Measurements from ENCODE around the gene KRTAP10-6. TPM values are rescaled to one million over a fixed set of nuclear protein-coding genes. Genes with fewer than 3 reads are reported as not detected.
"Not testable (repeated sequence)": the region's sequence is repeated elsewhere in the genome, so short reads cannot be mapped to it uniquely, and the experiment has no call there.

Gene KRTAP10-6
- total RNA-seq, 5 donors from 2014 or later (not counting 1 experiment from before 2014, with no cell fraction given) = not detected

DNA sequence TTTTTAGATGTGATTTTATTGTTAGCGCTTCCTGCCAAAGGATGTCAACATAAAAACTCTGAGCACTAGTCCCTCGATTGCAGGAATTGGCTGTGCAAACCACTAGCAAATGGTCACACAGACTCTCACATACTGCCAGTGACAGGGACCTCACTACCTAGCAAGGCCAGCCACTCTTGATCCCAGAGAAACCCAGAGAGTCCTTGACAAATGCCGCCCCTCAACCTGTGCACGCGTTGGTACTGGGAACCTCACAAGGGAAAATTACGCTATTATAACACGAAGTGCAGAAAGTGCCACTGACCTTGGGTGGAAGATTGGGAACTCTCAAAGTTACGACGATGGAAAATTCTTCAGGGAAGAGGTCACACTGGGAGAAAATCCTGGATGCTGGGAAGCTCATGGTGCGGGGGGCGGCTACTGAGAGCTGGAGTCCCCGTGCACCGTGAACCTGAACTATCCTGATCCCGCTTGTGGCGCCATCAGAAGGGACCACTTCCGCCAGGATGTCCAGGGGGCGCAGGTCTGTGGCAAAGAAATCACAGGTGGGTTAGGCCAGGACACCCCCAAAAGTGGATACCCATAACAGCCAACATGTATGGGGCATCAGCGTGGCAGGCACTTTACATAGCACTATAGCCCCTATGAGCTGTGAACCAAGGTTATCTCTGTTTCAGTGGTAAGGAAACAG is 24.7 kb downstream of the KRTAP10-6 start:
- no peak for ATAC-seq (replicated peaks in 1 of 4)
- H3K36me3 Mint-ChIP-seq = no peaks in the 10 kb centered on the region
- no peak for DNase-seq
- Histone ChIP-seq H3K9me3 (no peaks in the 10 kb centered on the region), H3K4me1 (ENCODE audit: control insufficient read depth in 1 of 2, extremely low read depth in 1 of 2, insufficient read depth in 2 of 2, low read length in 2 of 2) (no peaks in the 10 kb centered on the region), H3K36me3 (ENCODE audit: control insufficient read depth in 2 of 2, extremely low read depth in 1 of 2, insufficient read depth in 1 of 2, low read length in 1 of 2) (no peaks in the 10 kb centered on the region), H3K4me3 (ENCODE audit: control insufficient read depth in 1 of 2, extremely low read depth in 1 of 2, low read length in 1 of 2) (no peak overlapping the region), H3K27ac (ENCODE audit: low read length) (no peak overlapping the region), H3K27me3 (replicated peaks in 1 of 2; ENCODE audit: control insufficient read depth in 2 of 2, extremely low read depth in 1 of 2, insufficient read depth in 2 of 2, low read length in 1 of 2) (peaks cover 0 to 22% of the 10 kb centered on the region in 2 experiments)
- H3K27ac Mint-ChIP-seq = no peak overlapping the region
- ChIA-PET POLR2A (no interaction called here), CTCF (no interaction called here)
- H3K9me3 Mint-ChIP-seq = peaks cover 0 to 8% (median 2%) of the 10 kb centered on the region in 3 donors
- H3K4me3 Mint-ChIP-seq = no peak overlapping the region
- peaks cover 3 to 5% of the 10 kb centered on the region in 2 donors for H3K27me3 Mint-ChIP-seq
- WGBS (ENCODE audit: insufficient coverage) = 96% methylated on average over 11 of the region's 18 CpGs
- peaks cover 10 to 17% (median 14%) of the 10 kb centered on the region in 3 donors for H3K4me1 Mint-ChIP-seq

DNA sequence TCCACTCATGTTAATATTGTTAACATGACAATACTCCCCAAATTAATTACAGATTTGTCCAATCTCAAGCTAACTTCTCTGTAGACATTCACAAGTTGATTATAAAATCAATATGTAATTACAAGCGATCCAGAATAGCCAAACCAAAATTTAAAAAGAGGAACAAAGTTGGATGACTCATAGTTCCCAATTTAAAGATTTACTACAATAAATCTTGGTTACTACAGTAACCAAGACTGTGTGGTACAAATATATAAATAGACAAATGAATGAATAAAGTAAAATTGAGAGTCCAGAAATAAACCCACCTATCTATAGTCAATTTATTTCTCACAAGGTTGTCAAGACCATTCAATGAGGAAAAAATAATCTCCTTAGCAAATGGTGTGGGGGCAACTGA is 25.9 kb downstream of the KRTAP10-6 start:
- WGBS (ENCODE audit: insufficient coverage) = no CpG with 5 or more reads among the region's 1 CpG
- no peak overlapping the region for H3K27ac Mint-ChIP-seq
- ChIA-PET POLR2A (no interaction called here), CTCF (no interaction called here)
- H3K4me3 Mint-ChIP-seq = no peak overlapping the region
- Histone ChIP-seq H3K4me1 (ENCODE audit: control insufficient read depth in 1 of 2, extremely low read depth in 1 of 2, insufficient read depth in 2 of 2, low read length in 2 of 2) (no peaks in the 10 kb centered on the region), H3K27ac (ENCODE audit: low read length) (no peak overlapping the region), H3K27me3 (replicated peaks in 1 of 2; ENCODE audit: control insufficient read depth in 2 of 2, extremely low read depth in 1 of 2, insufficient read depth in 2 of 2, low read length in 1 of 2) (peaks cover 0 to 18% of the 10 kb centered on the region in 2 experiments), H3K9me3 (no peaks in the 10 kb centered on the region), H3K36me3 (ENCODE audit: control insufficient read depth in 2 of 2, extremely low read depth in 1 of 2, insufficient read depth in 1 of 2, low read length in 1 of 2) (no peaks in the 10 kb centered on the region), H3K4me3 (ENCODE audit: control insufficient read depth in 1 of 2, extremely low read depth in 1 of 2, low read length in 1 of 2) (no peak overlapping the region)
- H3K9me3 Mint-ChIP-seq = peaks cover 0 to 19% (median 11%) of the 10 kb centered on the region in 3 donors
- ATAC-seq (replicated peaks in 1 of 4) (no peak), DNase-seq (no peak)
- peaks cover 10 to 17% (median 14%) of the 10 kb centered on the region in 3 donors for H3K4me1 Mint-ChIP-seq
- peaks cover 9% of the 10 kb centered on the region for H3K36me3 Mint-ChIP-seq
- peaks cover 2 to 3% of the 10 kb centered on the region in 2 donors for H3K27me3 Mint-ChIP-seq

DNA sequence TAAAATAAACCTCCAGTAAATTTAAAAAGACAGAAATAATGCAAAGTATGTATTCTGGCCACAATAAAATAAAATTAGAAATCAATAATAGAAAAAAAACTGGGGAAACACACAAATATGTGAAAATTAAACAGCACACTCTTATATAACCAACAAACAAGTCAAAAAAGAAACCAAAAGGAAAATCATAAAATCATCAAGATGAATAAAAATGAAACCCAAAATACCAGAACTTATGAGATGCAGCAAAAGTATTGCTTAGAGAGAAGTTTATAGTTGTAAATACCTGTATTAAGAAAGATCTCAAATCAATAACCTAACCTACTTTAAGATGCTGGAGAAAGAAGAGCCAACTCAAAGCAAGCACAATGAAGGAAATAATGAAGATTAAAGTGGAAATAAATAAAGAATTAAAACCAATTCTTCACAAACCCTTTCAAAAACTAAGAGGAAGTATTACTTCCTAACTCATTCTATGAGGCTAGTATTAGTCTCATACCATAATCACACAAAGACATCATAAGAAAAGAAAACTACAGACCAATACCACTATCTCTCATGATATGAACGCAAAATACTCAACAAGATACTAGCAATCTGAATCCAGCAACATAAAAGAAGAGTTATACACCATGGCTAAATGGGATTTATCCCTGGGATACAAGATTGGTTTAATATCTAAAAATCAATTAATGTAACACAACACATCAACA is 27.3 kb downstream of the KRTAP10-6 start:
- no peaks in the 10 kb centered on the region for H3K36me3 ChIP-seq (ENCODE audit: control insufficient read depth in 2 of 2, extremely low read depth in 1 of 2, insufficient read depth in 1 of 2, low read length in 1 of 2)
- no peak for DNase-seq
- peak overlapping the region in 2 of 3 donors; percentile 4 to 41 for H3K4me3 Mint-ChIP-seq
- H3K27me3 ChIP-seq (replicated peaks in 1 of 2; ENCODE audit: control insufficient read depth in 2 of 2, extremely low read depth in 1 of 2, insufficient read depth in 2 of 2, low read length in 1 of 2) = peaks cover 0 to 15% of the 10 kb centered on the region in 2 experiments
- CTCF ChIA-PET = no interaction called here
- POLR2A ChIA-PET = no interaction called here
- H3K36me3 Mint-ChIP-seq = peaks cover 9% of the 10 kb centered on the region
- no peaks in the 10 kb centered on the region for H3K9me3 ChIP-seq
- peak overlapping the region; percentile 80 to 87 for H3K27ac Mint-ChIP-seq
- H3K27ac ChIP-seq (ENCODE audit: low read length) = peak overlapping the region; percentile 48
- no CpG with 5 or more reads among the region's 1 CpG for WGBS (ENCODE audit: insufficient coverage)
- H3K9me3 Mint-ChIP-seq = peaks cover 6 to 30% (median 15%) of the 10 kb centered on the region in 3 donors
- no peaks in the 10 kb centered on the region for H3K4me1 ChIP-seq (ENCODE audit: control insufficient read depth in 1 of 2, extremely low read depth in 1 of 2, insufficient read depth in 2 of 2, low read length in 2 of 2)
- peaks cover 0 to 3% of the 10 kb centered on the region in 2 donors for H3K27me3 Mint-ChIP-seq
- ATAC-seq (replicated peaks in 1 of 4) = no peak
- H3K4me1 Mint-ChIP-seq = peaks cover 10 to 17% (median 14%) of the 10 kb centered on the region in 3 donors
- no peak overlapping the region for H3K4me3 ChIP-seq (ENCODE audit: control insufficient read depth in 1 of 2, extremely low read depth in 1 of 2, low read length in 1 of 2)

DNA sequence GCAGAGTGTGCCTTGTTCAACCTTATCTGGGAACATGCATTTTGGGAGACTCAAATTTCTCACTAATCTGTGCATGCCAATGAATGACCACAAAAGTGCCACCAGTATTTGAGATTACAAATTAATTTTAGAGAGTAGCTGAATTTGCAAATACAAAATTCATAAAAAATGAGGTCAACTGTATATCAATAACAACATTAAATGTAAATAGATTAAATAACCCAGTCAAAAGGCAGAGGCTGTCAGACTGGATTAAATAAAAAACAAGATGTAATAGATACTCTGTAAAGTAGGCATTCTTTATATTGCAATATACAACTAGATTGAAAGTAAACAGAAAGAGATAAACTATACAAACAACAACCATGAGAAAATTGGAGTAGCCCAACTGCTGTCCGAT is 28.2 kb downstream of the KRTAP10-6 start:
- H3K27ac ChIP-seq (ENCODE audit: low read length) = peak overlapping the region; percentile 48
- no peaks in the 10 kb centered on the region for H3K36me3 ChIP-seq (ENCODE audit: control insufficient read depth in 2 of 2, extremely low read depth in 1 of 2, insufficient read depth in 1 of 2, low read length in 1 of 2)
- POLR2A ChIA-PET = no interaction called here
- H3K4me3 ChIP-seq (ENCODE audit: control insufficient read depth in 1 of 2, extremely low read depth in 1 of 2, low read length in 1 of 2) = no peak overlapping the region
- Mint-ChIP-seq H3K9me3 (peaks cover 9 to 33% (median 15%) of the 10 kb centered on the region in 3 donors), H3K4me1 (peaks cover 10 to 17% (median 14%) of the 10 kb centered on the region in 3 donors), H3K27me3 (peaks cover 0 to under 1% of the 10 kb centered on the region in 2 donors), H3K27ac (peak overlapping the region in 1 of 2 donors; percentile 87), H3K36me3 (peaks cover 9% of the 10 kb centered on the region), H3K4me3 (no peak overlapping the region)
- ATAC-seq (replicated peaks in 1 of 4) (no peak), DNase-seq (no peak)
- no CpG with 5 or more reads among the region's 1 CpG for WGBS (ENCODE audit: insufficient coverage)
- no peaks in the 10 kb centered on the region for H3K9me3 ChIP-seq
- H3K27me3 ChIP-seq (replicated peaks in 1 of 2; ENCODE audit: control insufficient read depth in 2 of 2, extremely low read depth in 1 of 2, insufficient read depth in 2 of 2, low read length in 1 of 2) = peaks cover 0 to 6% of the 10 kb centered on the region in 2 experiments
- CTCF ChIA-PET = no interaction called here
- H3K4me1 ChIP-seq (ENCODE audit: control insufficient read depth in 1 of 2, extremely low read depth in 1 of 2, insufficient read depth in 2 of 2, low read length in 2 of 2) = no peaks in the 10 kb centered on the region

DNA sequence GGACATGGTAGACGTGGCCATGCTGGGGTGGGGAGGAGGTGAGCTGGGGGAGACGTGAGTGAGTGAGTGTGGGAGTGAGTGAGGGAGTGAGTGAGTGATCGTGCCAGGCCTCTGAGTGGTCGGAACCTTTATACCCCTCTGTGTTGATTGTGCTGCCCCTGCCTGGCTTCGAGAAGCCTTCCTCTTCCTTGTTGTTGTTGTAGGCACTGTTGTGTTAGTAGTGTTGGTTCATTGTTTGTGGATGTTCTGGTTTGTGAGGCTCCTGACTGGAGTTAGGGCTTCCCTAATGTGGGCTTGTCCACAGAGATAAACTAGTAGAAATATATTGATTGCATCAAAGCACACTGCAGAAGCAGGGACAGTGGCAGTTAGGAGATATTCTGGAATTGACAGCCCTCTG is 33.6 kb downstream of the KRTAP10-6 start, which contains the start of gene KRTAP10-3:
TSS of gene KRTAP10-3 (minus strand) at position 101 of the 400 bp plus-strand sequence. CDS start at position 21, 80 bp downstream.
- DNase-seq (no peak), ATAC-seq (replicated peaks in 1 of 4) (no peak)
- no peaks in the 10 kb centered on the region for H3K36me3 ChIP-seq (ENCODE audit: control insufficient read depth in 2 of 2, extremely low read depth in 1 of 2, insufficient read depth in 1 of 2, low read length in 1 of 2)
- Mint-ChIP-seq H3K36me3 (peaks cover 9% of the 10 kb centered on the region), H3K4me1 (peaks cover 0 to 5% (median 0%) of the 10 kb centered on the region in 3 donors), H3K27ac (no peak within 1 kb of the TSS), H3K9me3 (peaks cover 12 to 33% (median 15%) of the 10 kb centered on the region in 3 donors), H3K27me3 (peaks cover 0 to 5% of the 10 kb centered on the region in 2 donors), H3K4me3 (no peak within 1 kb of the TSS)
- no peaks in the 10 kb centered on the region for H3K9me3 ChIP-seq
- ChIA-PET CTCF (no interaction called here), POLR2A (no interaction called here)
- H3K27me3 ChIP-seq (replicated peaks in 1 of 2; ENCODE audit: control insufficient read depth in 2 of 2, extremely low read depth in 1 of 2, insufficient read depth in 2 of 2, low read length in 1 of 2) = peaks cover 2 to 7% of the 10 kb centered on the region in 2 experiments
- H3K27ac ChIP-seq (ENCODE audit: low read length) = no peak within 1 kb of the TSS
- H3K4me3 ChIP-seq (ENCODE audit: control insufficient read depth in 1 of 2, extremely low read depth in 1 of 2, low read length in 1 of 2) = no peak within 1 kb of the TSS
- H3K4me1 ChIP-seq (ENCODE audit: control insufficient read depth in 1 of 2, extremely low read depth in 1 of 2, insufficient read depth in 2 of 2, low read length in 2 of 2) = no peaks in the 10 kb centered on the region
- WGBS (ENCODE audit: insufficient coverage) = 100% methylated on average over 2 of the region's 5 CpGs

GRCh38 chr21:44558329-44558675 is 34.0 kb downstream of the KRTAP10-6 start:
- H3K27me3 Mint-ChIP-seq; H3K4me1 ChIP-seq (ENCODE audit: control insufficient read depth in 1 of 2, extremely low read depth in 1 of 2, insufficient read depth in 2 of 2, low read length in 2 of 2); H3K4me3 Mint-ChIP-seq; H3K27ac Mint-ChIP-seq; H3K4me3 ChIP-seq (ENCODE audit: control insufficient read depth in 1 of 2, extremely low read depth in 1 of 2, low read length in 1 of 2); H3K4me1 Mint-ChIP-seq; ATAC-seq (replicated peaks in 1 of 4); H3K36me3 ChIP-seq (ENCODE audit: control insufficient read depth in 2 of 2, extremely low read depth in 1 of 2, insufficient read depth in 1 of 2, low read length in 1 of 2); H3K27ac ChIP-seq (ENCODE audit: low read length); POLR2A ChIA-PET; H3K27me3 ChIP-seq (replicated peaks in 1 of 2; ENCODE audit: control insufficient read depth in 2 of 2, extremely low read depth in 1 of 2, insufficient read depth in 2 of 2, low read length in 1 of 2); H3K9me3 ChIP-seq; DNase-seq; CTCF ChIA-PET: not testable (repeated sequence)
- Mint-ChIP-seq H3K9me3 (peaks cover 12 to 35% (median 15%) of the 10 kb centered on the region in 3 donors), H3K36me3 (peaks cover 11% of the 10 kb centered on the region)
- WGBS (ENCODE audit: insufficient coverage) = 86% methylated on average over 10 of the region's 10 CpGs
